ENCODE results near the gene FKBP8.
"Not testable (repeated sequence)": the region's sequence is repeated elsewhere in the genome, so short reads cannot be mapped to it uniquely, and the experiment has no call there.

FKBP8 gene

GRCh38 chr19:18558202-18558555 is 14.8 kb upstream of the FKBP8 start:
- DNase-seq = no peak

GRCh38 chr19:18557411-18558201 is 14.2 kb upstream of the FKBP8 start, which contains the start of gene KXD1:
Gene KXD1, plus strand, starts transcription at chr19:18557870. Its CDS starts 4,187 bp downstream, at chr19:18562057.
- DNase-seq = peak; percentile 90

GRCh38 chr19:18551631-18552030 is 8.3 kb upstream of the FKBP8 start:
- no peak for DNase-seq

- no peak for DNase-seq
These were observed 572 bp upstream of the FKBP8 start for GRCh38 chr19:18543814-18544475.

- no peak for DNase-seq
These were observed 1.1 kb downstream of the FKBP8 start for GRCh38 chr19:18541992-18542940.

GRCh38 chr19:18541258-18541991 is 1.9 kb downstream of the FKBP8 start:
- no peak for DNase-seq

- not testable (repeated sequence) for DNase-seq
These were observed 3.2 kb downstream of the FKBP8 start for GRCh38 chr19:18540200-18540599.

- no peak for DNase-seq
These were observed 4.0 kb downstream of the FKBP8 start for GRCh38 chr19:18539372-18539771.

GRCh38 chr19:18538115-18538514 is 5.3 kb downstream of the FKBP8 start:
- DNase-seq = no peak

- no peak for DNase-seq
These were observed 5.9 kb downstream of the FKBP8 start for GRCh38 chr19:18537431-18537830.

- DNase-seq = no peak
These were observed 6.9 kb downstream of the FKBP8 start for GRCh38 chr19:18536475-18536874.

- no peak for DNase-seq
These were observed 10.3 kb downstream of the FKBP8 start for GRCh38 chr19:18533058-18533457.

- DNase-seq = no peak
These were observed 11.0 kb downstream of the FKBP8 start for GRCh38 chr19:18532168-18532890.

GRCh38 chr19:18531485-18531884 is 11.9 kb downstream of the FKBP8 start:
- no peak for DNase-seq

- DNase-seq = peak; percentile 65
These were observed 13.6 kb downstream of the FKBP8 start for GRCh38 chr19:18529782-18530181.

GRCh38 chr19:18526316-18526715 is 17.1 kb downstream of the FKBP8 start:
- DNase-seq = no peak

GRCh38 chr19:18523841-18524240 is 19.5 kb downstream of the FKBP8 start:
- DNase-seq = no peak

GRCh38 chr19:18522862-18523440 is 20.4 kb downstream of the FKBP8 start:
- DNase-seq = not testable (repeated sequence)

GRCh38 chr19:18522124-18522861 is 21.1 kb downstream of the FKBP8 start:
- DNase-seq = peak; percentile 100

GRCh38 chr19:18521692-18522123 is 21.7 kb downstream of the FKBP8 start, which contains the start of gene ELL:
Gene ELL, minus strand, starts transcription at chr19:18522070. Its CDS starts 15 bp downstream, at chr19:18522055.
- DNase-seq = no peak

Measured in NCI-H524 treated with DMSO at 0.1 percent for 48 hours (cell line).